Ishikawa (cell line): Measurements from ENCODE around the gene CD2AP.

Source experiments
- CEBPB ChIP-seq: IDR thresholded peaks from 2 replicates; pipeline ENCODE4 v1.6.1; 2012
- EGR1 ChIP-seq: IDR thresholded peaks from 2 replicates; pipeline ENCODE4 v1.6.1; 2012
- EP300 ChIP-seq: IDR thresholded peaks from 2 replicates; pipeline ENCODE4 v1.6.1; 2012; ENCODE audit warnings: borderline replicate concordance
- FOXM1 ChIP-seq: IDR thresholded peaks from 2 replicates; pipeline ENCODE4 v1.6.1; 2012; ENCODE audit warnings: low read depth, borderline replicate concordance
- MAX ChIP-seq: IDR thresholded peaks from 2 replicates; pipeline ENCODE4 v1.6.1; 2012
- NFIC ChIP-seq: IDR thresholded peaks from 2 replicates; pipeline ENCODE4 v1.6.1; 2012
- RAD21 ChIP-seq: IDR thresholded peaks from 2 replicates; pipeline ENCODE4 v1.6.1; 2012; ENCODE audit warnings: low read depth
- REST ChIP-seq: IDR thresholded peaks from 2 replicates; pipeline ENCODE4 v1.6.1; 2012; ENCODE audit warnings: low read depth, mild to moderate bottlenecking
- TAF1 ChIP-seq: IDR thresholded peaks from 2 replicates; pipeline ENCODE4 v1.6.1; 2012; ENCODE audit warnings: low read depth, mild to moderate bottlenecking
- TEAD4 ChIP-seq: IDR thresholded peaks from 2 replicates; pipeline ENCODE4 v1.6.1; 2012
- USF1 ChIP-seq: IDR thresholded peaks from 2 replicates; pipeline ENCODE4 v1.6.1; 2012
- YY1 ChIP-seq: IDR thresholded peaks from 2 replicates; pipeline ENCODE4 v1.6.1; 2012; ENCODE audit warnings: low read depth

- no peak for TF ChIP-seq MAX
- no peak for TF ChIP-seq RAD21
- TF ChIP-seq REST: no peak
- no peak for TF ChIP-seq EP300
- no peak for TF ChIP-seq USF1
- TF ChIP-seq FOXM1: no peak
- no peak for TF ChIP-seq CEBPB
- TF ChIP-seq YY1: no peak
- TF ChIP-seq TAF1: no peak
- no peak for TF ChIP-seq TEAD4
- TF ChIP-seq EGR1: no peak
- TF ChIP-seq NFIC: no peak
Observed at GRCh38 chr6:47446669-47447330, 30.8 kb upstream of the CD2AP start.
